Thymus (tissue), 11 donors: ENCODE measurements around the gene KAT2B. TPM values are rescaled to one million over a fixed set of nuclear protein-coding genes. Genes with fewer than 3 reads are reported as not detected.

Source experiments
- DNase-seq, 9 donors: peaks; one replicate each; pipeline ENCODE4 v3.0.0-alpha.2; 2013; ENCODE audit warnings: low spot score in 9 of 9, low read depth in 6 of 9, missing footprints in 1 of 9
- H3K27ac ChIP-seq, 2 donors: one replicate each; pipeline ENCODE4 v1.5.1; 2013; ENCODE audit warnings: control low read depth in 1 of 2, low read depth in 1 of 2, low read length in 1 of 2, mild to moderate bottlenecking in 1 of 2, moderate library complexity in 1 of 2
- H3K27me3 ChIP-seq, 2 donors: one replicate each; pipeline ENCODE4 v1.5.1; 2013; ENCODE audit warnings: low read length in 1 of 2; ENCODE audit not compliant: control insufficient read depth in 2 of 2, insufficient read depth in 1 of 2
- H3K36me3 ChIP-seq, 2 donors: one replicate each; pipeline ENCODE4 v1.5.1; 2013; ENCODE audit warnings: low read length in 1 of 2, mild to moderate bottlenecking in 1 of 2, moderate library complexity in 1 of 2; ENCODE audit not compliant: control insufficient read depth in 2 of 2, insufficient read depth in 2 of 2
- H3K4me1 ChIP-seq, 2 donors: one replicate each; pipeline ENCODE4 v1.5.1; 2013; ENCODE audit warnings: low read length in 2 of 2; ENCODE audit not compliant: control insufficient read depth in 2 of 2, insufficient read depth in 2 of 2
- H3K4me3 ChIP-seq, 2 donors: one replicate each; pipeline ENCODE4 v1.5.1; 2013; ENCODE audit warnings: low read length in 2 of 2, control low read depth in 1 of 2, mild to moderate bottlenecking in 1 of 2
- H3K9me3 ChIP-seq, 2 donors: one replicate each; pipeline ENCODE4 v1.5.1; 2013; ENCODE audit warnings: low read length in 1 of 2, mild to moderate bottlenecking in 1 of 2; ENCODE audit not compliant: control insufficient read depth in 2 of 2, insufficient read depth in 1 of 2
- WGBS: extraction: QIAGEN DNeasy Blood & Tissue Kit; methylation state at CpG from one replicate; pipeline ENCODE4 v1.1.7; 2013; 5-methylcytosine and 5-hydroxymethylcytosine counted together
- polyA plus RNA-seq: library from polyadenylated mRNA; stranded (reverse); fragments of 200-250 nt; gene quantifications from one replicate; pipeline ENCODE4 v1.2.3, GENCODE V29; 2013
- total RNA-seq: library from RNA; stranded (reverse); fragments of 120-200 nt; gene quantifications from one replicate; pipeline ENCODE4 v1.2.4, GENCODE V29; 2013
- donor health status: healthy.

Gene KAT2B
- total and polyA plus RNA-seq, 2 donors: 17.2 to 38.4 TPM

DNA sequence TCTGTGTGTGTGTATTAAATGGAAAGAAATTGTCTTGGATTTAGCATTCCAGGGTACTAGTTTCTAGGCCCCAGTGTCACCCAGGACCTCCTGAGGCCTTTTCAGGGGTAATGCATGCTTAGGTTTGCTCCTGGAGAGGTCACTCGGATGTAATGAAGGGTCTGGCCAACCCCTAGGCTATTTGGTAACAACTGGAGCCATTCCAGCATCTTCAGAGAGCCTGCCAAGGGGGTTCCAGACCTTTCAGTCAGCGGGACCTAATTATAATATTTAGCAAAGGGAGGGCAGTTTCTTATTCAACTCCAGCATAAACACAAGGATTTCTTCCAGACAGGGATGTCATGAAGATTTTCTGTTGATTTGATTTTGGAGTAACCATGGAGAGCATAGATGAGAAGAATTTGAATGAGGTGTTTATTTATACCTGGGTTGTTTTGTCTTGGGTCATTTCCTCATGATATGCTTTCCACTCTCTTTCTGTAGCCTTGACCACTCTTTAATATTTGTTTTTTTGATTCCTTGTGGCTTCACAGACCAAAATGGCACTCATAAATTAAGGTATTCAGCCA lies 17.4 kb downstream of the KAT2B start:
- DNase-seq: no peak
- no peaks in the 10 kb centered on the region for H3K36me3 ChIP-seq
- H3K27me3 ChIP-seq: no peaks in the 10 kb centered on the region
- no peaks in the 10 kb centered on the region for H3K9me3 ChIP-seq
- H3K4me1 ChIP-seq: peaks cover 39 to 45% of the 10 kb centered on the region in 2 donors
- 95% methylated on average over 2 of the region's 2 CpGs for WGBS
- peak overlapping the region; percentile 48 to 52 for H3K27ac ChIP-seq
- H3K4me3 ChIP-seq: no peak overlapping the region

DNA sequence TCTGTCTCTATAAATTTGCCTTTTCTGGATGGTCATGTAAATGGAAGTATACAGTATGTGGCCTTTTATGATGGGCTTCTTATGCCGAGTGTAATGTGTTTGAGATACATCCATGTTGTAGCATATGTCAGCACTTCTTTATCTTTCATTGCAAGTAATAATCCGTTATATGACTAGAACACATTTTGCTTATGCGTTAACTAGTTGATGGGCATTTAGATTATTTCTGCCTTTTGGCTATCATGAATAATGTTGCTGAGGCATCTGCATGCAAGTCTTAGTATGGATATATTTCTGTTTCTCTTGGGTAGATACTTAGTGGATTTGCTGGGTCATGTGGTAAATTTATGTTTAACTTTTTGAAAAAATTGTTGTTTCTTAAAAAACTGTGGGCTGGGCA lies 19.7 kb downstream of the KAT2B start:
- H3K4me3 ChIP-seq: no peak overlapping the region
- no peak overlapping the region for H3K27ac ChIP-seq
- no peak for DNase-seq
- 97% methylated on average over 3 of the region's 3 CpGs for WGBS
- no peaks in the 10 kb centered on the region for H3K27me3 ChIP-seq
- no peaks in the 10 kb centered on the region for H3K9me3 ChIP-seq
- H3K36me3 ChIP-seq: no peaks in the 10 kb centered on the region
- peaks cover 25 to 26% of the 10 kb centered on the region in 2 donors for H3K4me1 ChIP-seq

DNA sequence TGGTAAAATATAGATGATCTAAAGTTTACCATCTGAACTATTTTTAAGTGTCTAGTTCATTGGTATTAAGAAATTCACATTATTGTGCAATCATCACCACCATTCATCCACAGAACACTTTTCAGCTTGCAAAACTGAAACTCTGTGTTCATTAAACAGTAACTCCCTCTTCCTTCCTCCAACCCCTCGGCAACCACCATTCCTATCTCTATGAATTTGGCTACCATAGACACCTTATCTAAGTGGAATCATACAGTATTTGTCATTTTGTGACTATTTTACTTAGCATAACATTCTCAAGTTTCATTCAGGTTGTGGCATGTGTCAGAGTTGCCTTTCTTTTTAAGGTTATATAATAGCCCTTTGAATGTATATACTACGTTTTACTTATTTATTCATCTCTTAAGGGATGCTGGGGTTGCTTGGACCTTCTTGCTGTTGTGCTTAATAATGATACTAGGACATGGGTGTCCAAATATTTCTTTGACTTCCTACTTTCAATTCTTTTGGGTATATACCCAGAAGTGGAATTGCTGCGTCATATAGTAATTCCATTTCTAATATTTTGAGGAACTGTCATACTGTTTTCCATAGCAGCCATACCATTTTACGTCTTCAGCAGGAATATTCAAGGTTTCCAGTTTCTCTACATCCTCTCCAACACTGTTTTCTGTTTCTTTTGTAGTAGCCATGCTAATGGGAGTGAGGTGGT lies 20.9 kb downstream of the KAT2B start:
- no peak overlapping the region for H3K27ac ChIP-seq
- no peaks in the 10 kb centered on the region for H3K9me3 ChIP-seq
- 71% methylated on average over 4 of the region's 4 CpGs for WGBS
- H3K4me3 ChIP-seq: no peak overlapping the region
- H3K36me3 ChIP-seq: no peaks in the 10 kb centered on the region
- DNase-seq: no peak
- H3K4me1 ChIP-seq: peaks cover 16 to 19% of the 10 kb centered on the region in 2 donors
- no peaks in the 10 kb centered on the region for H3K27me3 ChIP-seq

DNA sequence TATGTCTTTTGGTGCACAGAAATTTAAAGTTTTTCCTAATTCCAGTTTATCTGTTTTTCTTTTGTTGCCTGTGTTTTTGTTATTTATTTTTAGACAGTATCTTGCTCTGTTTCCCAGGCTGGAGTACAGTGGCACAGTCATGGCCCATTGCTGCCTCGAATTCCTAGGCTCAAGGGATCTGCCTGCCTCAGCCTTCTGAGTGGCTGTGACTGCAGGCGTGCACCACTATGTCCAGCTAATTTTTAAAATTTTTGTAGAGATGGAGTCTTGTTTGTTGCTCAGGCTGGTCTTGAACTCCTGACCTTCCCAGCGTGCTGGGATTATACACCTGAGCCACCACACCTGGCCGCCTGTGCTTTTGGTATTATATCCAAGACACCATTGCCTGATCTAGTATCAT lies 22.8 kb downstream of the KAT2B start:
- no peak overlapping the region for H3K4me3 ChIP-seq
- no peaks in the 10 kb centered on the region for H3K9me3 ChIP-seq
- 74% methylated on average over 4 of the region's 4 CpGs for WGBS
- no peak for DNase-seq
- no peaks in the 10 kb centered on the region for H3K27me3 ChIP-seq
- H3K36me3 ChIP-seq: no peaks in the 10 kb centered on the region
- H3K4me1 ChIP-seq: peaks cover 5 to 6% of the 10 kb centered on the region in 2 donors
- H3K27ac ChIP-seq: no peak overlapping the region

DNA sequence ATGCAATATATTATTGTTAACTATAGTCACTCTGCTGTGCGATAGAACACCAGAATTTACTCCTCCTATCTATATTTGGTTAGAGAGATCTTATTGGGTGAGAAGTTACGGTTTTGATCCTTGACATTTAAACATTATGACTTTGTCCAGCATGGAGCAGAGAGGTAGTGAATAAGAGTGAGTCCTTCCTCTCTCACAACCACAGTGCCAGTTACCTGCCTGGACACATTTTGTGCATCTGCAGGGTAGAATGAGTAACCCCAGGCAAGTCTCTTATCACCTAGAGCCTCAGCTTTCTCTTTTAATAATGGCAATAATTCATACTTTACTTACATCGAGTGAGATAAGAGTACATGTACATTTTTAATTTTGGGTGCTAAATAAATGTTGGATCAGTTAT lies 24.1 kb downstream of the KAT2B start:
- no peak overlapping the region for H3K4me3 ChIP-seq
- peaks cover 5 to 6% of the 10 kb centered on the region in 2 donors for H3K4me1 ChIP-seq
- no peaks in the 10 kb centered on the region for H3K36me3 ChIP-seq
- H3K9me3 ChIP-seq: no peaks in the 10 kb centered on the region
- no peak overlapping the region for H3K27ac ChIP-seq
- no peak for DNase-seq
- no peaks in the 10 kb centered on the region for H3K27me3 ChIP-seq
- 97% methylated on average over 3 of the region's 3 CpGs for WGBS

DNA sequence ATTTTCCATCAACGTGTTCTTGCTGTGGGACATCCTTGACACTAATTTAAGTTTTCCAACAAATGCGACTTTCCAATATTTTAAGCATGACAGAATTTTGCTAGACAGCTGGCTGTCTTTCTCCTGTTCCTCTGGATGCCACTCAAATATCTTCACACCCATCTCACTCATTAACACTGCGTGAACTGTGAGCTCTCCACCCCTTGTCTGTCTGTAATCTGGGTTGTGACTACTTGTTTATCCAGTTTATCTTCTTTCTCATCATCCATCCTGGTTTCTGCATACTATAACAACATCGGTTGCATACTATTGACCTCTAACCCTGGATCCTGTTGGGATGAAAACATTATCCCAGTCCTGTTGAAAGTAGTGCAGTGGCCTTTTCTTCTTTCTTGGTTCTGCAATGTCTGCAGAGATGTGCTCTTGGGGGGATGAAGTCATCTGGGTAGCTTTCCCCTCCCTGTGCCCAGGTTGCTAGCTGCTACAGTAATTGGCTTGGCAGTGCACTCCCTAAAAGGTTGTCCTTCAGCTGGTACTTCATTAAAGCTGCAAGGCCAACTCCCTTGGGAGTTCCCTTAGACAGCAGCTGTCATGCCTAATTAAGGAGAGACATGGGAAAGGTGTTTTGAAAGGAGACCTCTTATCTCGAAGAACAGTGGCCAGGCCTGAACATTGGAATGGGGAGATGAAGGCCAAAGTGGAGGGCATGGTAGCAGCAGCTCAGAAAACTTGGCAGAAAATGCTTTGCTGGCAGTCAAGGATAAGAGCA lies 24.7 kb downstream of the KAT2B start:
- Histone ChIP-seq H3K27me3 (no peaks in the 10 kb centered on the region), H3K36me3 (no peaks in the 10 kb centered on the region), H3K9me3 (no peaks in the 10 kb centered on the region), H3K4me1 (peaks cover 5 to 6% of the 10 kb centered on the region in 2 donors), H3K4me3 (no peak overlapping the region), H3K27ac (no peak overlapping the region)
- no peak for DNase-seq
- WGBS: 93% methylated on average over 5 of the region's 5 CpGs

DNA sequence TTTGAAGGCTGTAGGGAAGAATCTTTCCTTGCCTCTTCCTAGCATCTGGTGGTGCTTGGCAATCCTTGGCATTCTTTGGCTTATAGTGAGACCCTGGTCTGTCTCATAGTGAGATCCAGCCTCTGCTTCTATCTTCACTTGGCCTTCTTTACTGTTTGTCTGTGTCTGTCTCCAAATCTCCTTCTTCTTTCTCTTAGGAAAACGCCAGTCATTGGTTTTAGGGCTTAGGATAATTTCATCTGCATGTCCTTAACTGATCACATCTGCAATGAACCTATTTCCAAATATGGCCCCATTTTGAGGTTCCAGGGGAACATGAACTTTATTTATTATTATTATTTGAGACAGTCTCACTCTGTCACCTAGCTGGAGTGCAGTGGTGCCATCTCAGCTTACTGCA lies 25.8 kb downstream of the KAT2B start:
- Histone ChIP-seq H3K27me3 (no peaks in the 10 kb centered on the region), H3K9me3 (no peaks in the 10 kb centered on the region), H3K4me1 (peaks cover 5 to 6% of the 10 kb centered on the region in 2 donors), H3K36me3 (no peaks in the 10 kb centered on the region), H3K27ac (peak overlapping the region in 1 of 2 donors; percentile 18), H3K4me3 (no peak overlapping the region)
- no peak for DNase-seq
- WGBS: 96% methylated on average over 1 of the region's 1 CpG

DNA sequence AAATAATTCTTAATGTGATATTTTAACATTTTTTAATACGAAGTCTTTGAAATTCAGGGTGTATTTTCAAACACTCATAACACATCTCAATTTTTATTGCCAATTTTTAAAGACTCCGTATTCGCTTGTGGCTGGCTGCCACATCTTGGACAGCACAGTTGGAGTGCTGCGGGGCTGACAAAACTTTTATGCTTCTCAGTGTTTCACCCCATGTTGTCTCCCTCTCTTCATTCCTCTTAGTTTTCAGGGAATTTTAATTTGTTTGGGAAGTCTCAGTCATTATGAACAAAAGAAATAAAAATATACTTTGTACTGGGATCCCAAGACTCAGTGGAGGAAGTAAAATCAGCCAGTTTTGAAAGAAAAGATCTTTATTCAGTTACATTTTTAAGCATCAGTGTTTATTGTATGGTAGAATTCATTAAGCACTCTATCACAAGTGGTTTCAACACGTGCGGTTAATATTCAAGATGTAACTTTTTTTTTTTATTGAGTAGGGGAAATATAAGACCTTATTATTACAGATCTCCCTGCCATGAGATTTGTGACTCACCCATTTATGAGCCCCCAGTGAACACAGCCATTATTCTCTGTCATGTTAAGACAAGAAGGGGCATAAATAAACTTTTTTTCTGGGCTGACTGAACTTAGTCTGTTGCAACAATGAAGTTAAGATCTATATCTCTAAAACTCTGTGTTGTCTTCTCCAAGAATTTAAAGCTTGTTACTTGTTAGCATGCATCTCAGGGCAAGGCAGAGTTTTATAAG lies 26.8 kb downstream of the KAT2B start:
- H3K27me3 ChIP-seq: no peaks in the 10 kb centered on the region
- H3K9me3 ChIP-seq: no peaks in the 10 kb centered on the region
- WGBS: 94% methylated on average over 6 of the region's 6 CpGs
- H3K4me1 ChIP-seq: peaks cover 5 to 6% of the 10 kb centered on the region in 2 donors
- peaks cover 5 to 6% of the 10 kb centered on the region in 2 donors for H3K36me3 ChIP-seq
- no peak overlapping the region for H3K27ac ChIP-seq
- no peak for DNase-seq
- H3K4me3 ChIP-seq: no peak overlapping the region
